ENCODE measurements around the gene PLP2.

DNA sequence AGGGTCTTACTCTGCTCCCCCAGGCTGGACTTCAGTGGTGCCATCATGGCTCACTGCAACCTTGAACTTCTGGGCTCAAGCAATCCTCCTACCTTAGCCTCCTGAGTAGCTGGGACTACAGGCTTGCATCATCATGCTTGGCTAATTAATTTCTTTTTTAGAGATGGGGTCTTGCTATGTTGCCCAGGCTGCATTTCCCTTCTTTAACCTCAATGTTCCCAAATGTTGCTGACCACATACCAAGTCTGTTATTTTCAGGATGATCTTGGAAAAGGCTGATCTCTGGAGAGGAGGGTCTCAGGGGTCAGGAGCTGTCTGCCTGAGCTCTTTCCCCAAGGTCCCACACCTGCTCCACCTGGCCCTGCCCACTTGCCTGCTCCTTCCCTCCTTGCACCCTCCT, 48.4 kb downstream of the PLP2 start:
- TF ChIP-seq, protein P1, sequence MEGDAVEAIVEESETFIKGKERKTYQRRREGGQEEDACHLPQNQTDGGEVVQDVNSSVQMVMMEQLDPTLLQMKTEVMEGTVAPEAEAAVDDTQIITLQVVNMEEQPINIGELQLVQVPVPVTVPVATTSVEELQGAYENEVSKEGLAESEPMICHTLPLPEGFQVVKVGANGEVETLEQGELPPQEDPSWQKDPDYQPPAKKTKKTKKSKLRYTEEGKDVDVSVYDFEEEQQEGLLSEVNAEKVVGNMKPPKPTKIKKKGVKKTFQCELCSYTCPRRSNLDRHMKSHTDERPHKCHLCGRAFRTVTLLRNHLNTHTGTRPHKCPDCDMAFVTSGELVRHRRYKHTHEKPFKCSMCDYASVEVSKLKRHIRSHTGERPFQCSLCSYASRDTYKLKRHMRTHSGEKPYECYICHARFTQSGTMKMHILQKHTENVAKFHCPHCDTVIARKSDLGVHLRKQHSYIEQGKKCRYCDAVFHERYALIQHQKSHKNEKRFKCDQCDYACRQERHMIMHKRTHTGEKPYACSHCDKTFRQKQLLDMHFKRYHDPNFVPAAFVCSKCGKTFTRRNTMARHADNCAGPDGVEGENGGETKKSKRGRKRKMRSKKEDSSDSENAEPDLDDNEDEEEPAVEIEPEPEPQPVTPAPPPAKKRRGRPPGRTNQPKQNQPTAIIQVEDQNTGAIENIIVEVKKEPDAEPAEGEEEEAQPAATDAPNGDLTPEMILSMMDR (conservative IDR thresholded peaks at IDR 0.05 in 1 of 2, IDR thresholded peaks at IDR 0.05 in 1 of 2; ENCODE audit: low read depth in 1 of 2, low read length in 2 of 2), result no peak
- no peak for TF ChIP-seq EZH2 (IDR thresholded peaks at IDR 0.05; ENCODE audit: low read length, missing control alignments)
